Stimulated activated CD8-positive, alpha-beta memory T cell treated with anti-CD3 and anti-CD28 coated beads, Interleukin-7, amount 100 ng/mL, for 1 hour (primary cell): ENCODE measurements around the gene MMRN1.

Source experiments
- DNase-seq, 2 donors: peaks; one replicate each; pipeline ENCODE4 v3.0.0-alpha.2; 2020; ENCODE audit warnings: low read depth in 2 of 2

The MMRN1 gene

GRCh38 chr4:89997171-89997704, 102.6 kb downstream of the MMRN1 start:
- no peak for DNase-seq

GRCh38 chr4:89998469-89999011, 103.9 kb downstream of the MMRN1 start:
- no peak for DNase-seq

GRCh38 chr4:90001023-90001422, 106.4 kb downstream of the MMRN1 start:
- no peak for DNase-seq

GRCh38 chr4:90002441-90003062, 107.9 kb downstream of the MMRN1 start:
- DNase-seq, result no peak
